ENCODE results near the gene TERT. TPM values are rescaled to one million over a fixed set of nuclear protein-coding genes. Genes with fewer than 3 reads are reported as not detected.
"Not testable (repeated sequence)": the region's sequence is repeated elsewhere in the genome, so short reads cannot be mapped to it uniquely, and the experiment has no call there.

Gene TERT
- total RNA-seq, 2 experiments from 2014 or later, result 10.1 to 13.1 TPM

GRCh38 chr5:1277331-1277730 is 17.5 kb downstream of the TERT start:
- CTCF ChIA-PET, result no interaction called here
- Mint-ChIP-seq H3K27me3 (ENCODE audit: low read depth) (no peaks in the 10 kb centered on the region), H3K4me1 (ENCODE audit: low read depth) (peaks cover 2% of the 10 kb centered on the region), H3K4me3 (no peak overlapping the region), H3K9me3 (no peaks in the 10 kb centered on the region), H3K36me3 (ENCODE audit: low read depth) (peaks cover 15% of the 10 kb centered on the region), H3K27ac (no peak overlapping the region)
- intact Hi-C loops (cut with micrococcal nuclease), result no loop called here
- no peak for DNase-seq

DNA sequence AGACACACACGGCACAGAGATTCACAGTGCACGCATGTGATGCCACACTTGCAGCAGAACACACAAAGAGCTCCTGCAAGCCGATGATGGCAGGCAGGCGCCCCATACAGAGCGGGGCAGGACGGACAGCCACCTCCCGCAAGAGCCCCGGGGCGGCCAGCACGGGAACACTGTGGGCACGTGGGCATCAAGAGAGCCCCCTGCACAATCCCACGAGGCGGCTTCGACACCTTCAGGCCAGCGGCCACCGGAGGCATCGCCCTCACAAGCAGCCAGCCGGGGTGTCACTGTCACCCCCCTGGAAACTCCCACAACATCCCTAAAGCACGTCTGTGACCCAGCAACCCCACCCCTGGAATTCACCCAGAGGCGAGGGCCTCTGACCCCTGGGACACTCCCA is 17.9 kb downstream of the TERT start:
- intact Hi-C loops (cut with micrococcal nuclease), result no loop called here
- DNase-seq, result no peak
- CTCF ChIA-PET, result no interaction called here
- Mint-ChIP-seq H3K4me1 (ENCODE audit: low read depth) (peaks cover 2% of the 10 kb centered on the region), H3K36me3 (ENCODE audit: low read depth) (peaks cover 15% of the 10 kb centered on the region), H3K9me3 (no peaks in the 10 kb centered on the region), H3K4me3 (no peak overlapping the region), H3K27ac (no peak overlapping the region), H3K27me3 (ENCODE audit: low read depth) (no peaks in the 10 kb centered on the region)

GRCh38 chr5:1275397-1276391 is 19.2 kb downstream of the TERT start:
- H3K4me1 Mint-ChIP-seq (ENCODE audit: low read depth); H3K27ac Mint-ChIP-seq; H3K4me3 Mint-ChIP-seq; H3K9me3 Mint-ChIP-seq; DNase-seq; H3K27me3 Mint-ChIP-seq (ENCODE audit: low read depth); intact Hi-C loops (cut with micrococcal nuclease); CTCF ChIA-PET: not testable (repeated sequence)
- peaks cover 16% of the 10 kb centered on the region for H3K36me3 Mint-ChIP-seq (ENCODE audit: low read depth)

- Mint-ChIP-seq H3K4me1 (ENCODE audit: low read depth) (peaks cover 5% of the 10 kb centered on the region), H3K4me3 (no peak overlapping the region), H3K27me3 (ENCODE audit: low read depth) (no peaks in the 10 kb centered on the region), H3K9me3 (no peaks in the 10 kb centered on the region), H3K36me3 (ENCODE audit: low read depth) (peaks cover 18% of the 10 kb centered on the region), H3K27ac (no peak overlapping the region)
- no peak for DNase-seq
- CTCF ChIA-PET, result no interaction called here
- intact Hi-C loops (cut with micrococcal nuclease), result no loop called here
Measured at GRCh38 chr5:1274471-1274870, 20.4 kb downstream of the TERT start.

DNA sequence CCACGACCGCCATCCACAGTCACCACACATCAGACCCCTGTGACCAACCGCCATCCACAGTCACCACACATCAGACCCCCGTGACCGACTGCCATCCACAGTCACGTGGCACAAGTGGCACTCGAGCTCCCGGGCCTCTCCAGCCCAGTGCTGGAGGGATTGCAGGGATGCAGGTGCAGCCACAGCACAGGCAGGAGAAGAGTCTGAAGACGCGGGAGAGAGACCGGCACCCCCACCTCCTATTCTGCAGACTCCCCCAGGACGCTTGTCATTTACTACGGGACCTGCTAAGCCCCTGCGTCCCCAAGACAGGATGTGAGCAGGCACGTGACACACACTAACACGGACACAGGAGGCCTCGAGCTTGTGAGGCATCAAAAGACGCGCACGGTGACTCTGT is 21.1 kb downstream of the TERT start:
- CTCF ChIA-PET, result no interaction called here
- H3K36me3 Mint-ChIP-seq (ENCODE audit: low read depth), result peaks cover 18% of the 10 kb centered on the region
- DNase-seq, result no peak
- H3K4me1 Mint-ChIP-seq (ENCODE audit: low read depth), result peaks cover 11% of the 10 kb centered on the region
- no peaks in the 10 kb centered on the region for H3K9me3 Mint-ChIP-seq
- H3K27ac Mint-ChIP-seq, result no peak overlapping the region
- H3K4me3 Mint-ChIP-seq, result no peak overlapping the region
- intact Hi-C loops (cut with micrococcal nuclease), result no loop called here
- no peaks in the 10 kb centered on the region for H3K27me3 Mint-ChIP-seq (ENCODE audit: low read depth)

DNA sequence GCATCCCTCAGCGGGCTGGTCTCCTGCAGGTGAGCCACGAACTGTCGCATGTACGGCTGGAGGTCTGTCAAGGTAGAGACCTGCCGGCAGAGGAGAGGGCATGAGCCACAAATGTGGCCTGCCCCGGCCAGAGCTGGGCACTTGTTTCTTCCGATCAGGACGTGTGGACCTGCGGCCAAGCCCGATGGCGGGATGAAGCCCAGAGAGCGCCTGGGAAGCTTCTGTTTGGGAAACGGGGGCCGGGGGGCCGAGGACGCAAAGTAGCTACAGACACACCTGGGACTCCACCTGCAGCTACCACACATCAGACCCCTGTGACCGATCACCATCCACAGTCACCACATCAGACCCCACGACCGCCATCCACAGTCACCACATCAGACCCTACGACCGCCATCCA is 22.7 kb downstream of the TERT start:
- no peak overlapping the region for H3K27ac Mint-ChIP-seq

GRCh38 chr5:1270933-1271914 is 23.6 kb downstream of the TERT start:
- peaks cover 19% of the 10 kb centered on the region for H3K36me3 Mint-ChIP-seq (ENCODE audit: low read depth)
- H3K4me3 Mint-ChIP-seq, result no peak overlapping the region
- intact Hi-C loops (cut with micrococcal nuclease), result no loop called here
- no peaks in the 10 kb centered on the region for H3K9me3 Mint-ChIP-seq
- no peaks in the 10 kb centered on the region for H3K27me3 Mint-ChIP-seq (ENCODE audit: low read depth)
- peaks cover 16% of the 10 kb centered on the region for H3K4me1 Mint-ChIP-seq (ENCODE audit: low read depth)
- no peak overlapping the region for H3K27ac Mint-ChIP-seq
- CTCF ChIA-PET, result no interaction called here
- DNase-seq, result no peak

More for the DNA sequence above, 22.7 kb downstream of the TERT start:
- Mint-ChIP-seq H3K27me3 (ENCODE audit: low read depth) (no peaks in the 10 kb centered on the region), H3K4me1 (ENCODE audit: low read depth) (peaks cover 16% of the 10 kb centered on the region), H3K36me3 (ENCODE audit: low read depth) (peaks cover 15% of the 10 kb centered on the region), H3K4me3 (no peak overlapping the region), H3K9me3 (no peaks in the 10 kb centered on the region)
- DNase-seq, result no peak
- CTCF ChIA-PET, result interaction anchor here (0.6 kb wide), 1 partner anchor 13 kb away, joined by 4 read pairs; no protein-coding TSS in a partner anchor
- intact Hi-C loops (cut with micrococcal nuclease), result no loop called here

DNA sequence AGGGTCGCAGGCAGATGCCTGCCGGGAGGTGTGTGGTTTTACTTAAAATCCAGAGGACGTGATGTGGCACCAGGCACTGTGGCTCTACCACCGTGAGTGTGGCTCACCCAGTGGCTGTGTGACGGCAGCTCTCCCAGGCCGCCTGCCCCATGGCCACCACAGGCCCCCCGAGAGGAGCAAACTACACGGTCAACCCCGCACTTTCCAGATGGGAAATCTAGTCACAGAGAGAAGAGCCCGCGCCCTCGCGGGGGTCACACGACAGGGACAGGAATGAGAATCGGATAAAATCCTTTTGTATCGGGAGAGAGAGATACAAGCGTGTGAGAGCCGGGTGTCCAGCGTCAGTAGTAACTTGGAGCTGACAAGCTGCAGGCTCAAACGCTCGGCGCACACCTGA is 24.4 kb downstream of the TERT start:
- peaks cover 16% of the 10 kb centered on the region for H3K4me1 Mint-ChIP-seq (ENCODE audit: low read depth)
- H3K27ac Mint-ChIP-seq, result no peak overlapping the region
- CTCF ChIA-PET, result no interaction called here
- H3K9me3 Mint-ChIP-seq, result no peaks in the 10 kb centered on the region
- peaks cover 19% of the 10 kb centered on the region for H3K36me3 Mint-ChIP-seq (ENCODE audit: low read depth)
- intact Hi-C loops (cut with micrococcal nuclease), result no loop called here
- no peak for DNase-seq
- H3K27me3 Mint-ChIP-seq (ENCODE audit: low read depth), result no peaks in the 10 kb centered on the region
- H3K4me3 Mint-ChIP-seq, result no peak overlapping the region

DNA sequence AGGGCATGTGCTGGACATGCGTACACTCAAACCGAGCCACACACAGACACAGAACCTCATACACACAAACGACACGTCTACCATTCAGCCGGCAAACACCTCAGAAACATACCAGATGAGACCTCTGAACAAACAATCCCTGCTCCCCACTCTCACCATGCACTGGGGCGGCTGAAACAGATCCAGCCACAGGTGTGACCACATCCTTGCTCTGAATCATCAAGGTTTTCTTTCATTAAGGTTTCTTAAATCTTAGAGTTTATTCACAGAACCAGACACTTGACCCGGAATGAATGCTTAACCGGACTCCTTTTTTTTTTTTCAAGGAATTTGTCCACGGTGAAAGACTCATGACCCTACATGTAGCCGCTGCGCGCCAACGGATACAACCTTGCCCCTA is 26.2 kb downstream of the TERT start:
- peak; percentile 56 for DNase-seq
- Mint-ChIP-seq H3K27ac (no peak overlapping the region), H3K27me3 (ENCODE audit: low read depth) (no peaks in the 10 kb centered on the region), H3K4me3 (no peak overlapping the region), H3K4me1 (ENCODE audit: low read depth) (peaks cover 14% of the 10 kb centered on the region), H3K9me3 (no peaks in the 10 kb centered on the region), H3K36me3 (ENCODE audit: low read depth) (peaks cover 17% of the 10 kb centered on the region)
- intact Hi-C loops (cut with micrococcal nuclease), result no loop called here
- CTCF ChIA-PET, result no interaction called here

GRCh38 chr5:1268056-1268455 is 26.8 kb downstream of the TERT start:
- H3K4me1 Mint-ChIP-seq (ENCODE audit: low read depth), result peaks cover 14% of the 10 kb centered on the region
- peaks cover 17% of the 10 kb centered on the region for H3K36me3 Mint-ChIP-seq (ENCODE audit: low read depth)

GRCh38 chr5:1267464-1267863 is 27.4 kb downstream of the TERT start:
- H3K36me3 Mint-ChIP-seq (ENCODE audit: low read depth), result peaks cover 19% of the 10 kb centered on the region
- H3K27ac Mint-ChIP-seq; H3K9me3 Mint-ChIP-seq; DNase-seq; intact Hi-C loops (cut with micrococcal nuclease); H3K27me3 Mint-ChIP-seq (ENCODE audit: low read depth); H3K4me3 Mint-ChIP-seq; CTCF ChIA-PET: not testable (repeated sequence)
- H3K4me1 Mint-ChIP-seq (ENCODE audit: low read depth), result peaks cover 14% of the 10 kb centered on the region

More at GRCh38 chr5:1268056-1268455, 26.8 kb downstream of the TERT start:
- H3K27ac Mint-ChIP-seq, result no peak overlapping the region
- no peaks in the 10 kb centered on the region for H3K9me3 Mint-ChIP-seq
- H3K4me3 Mint-ChIP-seq, result no peak overlapping the region
- intact Hi-C loops (cut with micrococcal nuclease), result no loop called here
- no peaks in the 10 kb centered on the region for H3K27me3 Mint-ChIP-seq (ENCODE audit: low read depth)
- no peak for DNase-seq
- CTCF ChIA-PET, result interaction anchor here (0.6 kb wide), 1 partner anchor 85 kb away, joined by 3 read pairs; no protein-coding TSS in a partner anchor

DNA sequence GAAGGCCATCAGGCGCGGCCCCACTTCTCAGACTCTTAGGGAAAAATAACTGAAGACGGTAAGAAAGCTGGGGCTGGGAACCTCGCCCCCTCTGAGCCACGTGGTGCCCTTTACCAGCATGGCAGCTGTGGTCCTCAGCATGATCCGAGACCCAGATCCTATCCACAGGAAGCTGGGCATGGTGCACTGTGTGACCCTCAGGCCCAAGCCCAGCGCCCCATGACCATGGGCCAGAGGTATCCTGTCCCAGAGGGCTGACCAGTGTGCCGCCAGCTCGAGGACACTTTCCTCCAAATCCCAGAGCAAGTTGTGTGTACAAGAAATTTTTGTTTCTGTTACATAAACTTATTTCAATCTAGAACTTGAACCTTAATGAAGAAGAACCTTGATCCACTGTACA is 28.1 kb downstream of the TERT start:
- intact Hi-C loops (cut with micrococcal nuclease), result no loop called here
- Mint-ChIP-seq H3K36me3 (ENCODE audit: low read depth) (peaks cover 19% of the 10 kb centered on the region), H3K9me3 (no peaks in the 10 kb centered on the region), H3K4me1 (ENCODE audit: low read depth) (peaks cover 14% of the 10 kb centered on the region), H3K27me3 (ENCODE audit: low read depth) (no peaks in the 10 kb centered on the region), H3K27ac (no peak overlapping the region), H3K4me3 (no peak overlapping the region)
- no peak for DNase-seq
- CTCF ChIA-PET, result interaction anchor here (1.1 kb wide), 1 partner anchor 93 kb away, joined by 3 read pairs; no protein-coding TSS in a partner anchor

Measured in activated naive CD4-positive, alpha-beta T cell treated with anti-CD3 and anti-CD28 coated beads for 36 hours (primary cell).